ENCODE data around the gene PRSS56. TPM values are rescaled to one million over a fixed set of nuclear protein-coding genes. Genes with fewer than 3 reads are reported as not detected.
A peak's percentile ranks its signal among the peaks of the same experiment; 100 is the strongest.

The PRSS56 gene
- total and polyA plus RNA-seq, 2 of the 13 experiments (the other 11 are each of a cell fraction or from before 2014, with no cell fraction given) = not detected

- no peak for TF ChIP-seq ZIK1 (CRISPR knock-in tag; IDR thresholded peaks at IDR 0.05; ENCODE audit: borderline replicate concordance, low read depth)
- no peak for TF ChIP-seq SIN3B (IDR thresholded peaks at IDR 0.05; ENCODE audit: low read length)
- peak; percentile 35; the same call in 1 of the 2 replicates for TF ChIP-seq ZFX (CRISPR knock-in tag; IDR thresholded peaks at IDR 0.05; ENCODE audit: low read depth)
- no peak for TF ChIP-seq PCBP2 (optimal IDR thresholded peaks at IDR 0.05; ENCODE audit: low read depth, low read length, poor library complexity, severe bottlenecking)
- peak; percentile 58; the same call in 1 of the 2 replicates for TF ChIP-seq KDM3A (CRISPR knock-in tag; IDR thresholded peaks at IDR 0.05; ENCODE audit: low read depth)
- no peak for TF ChIP-seq HOXA7 (CRISPR knock-in tag; IDR thresholded peaks at IDR 0.05)
- TF ChIP-seq SOX13 (IDR thresholded peaks at IDR 0.05) = no peak
- no peak for TF ChIP-seq SOX13 (CRISPR knock-in tag; conservative IDR thresholded peaks at IDR 0.05 in 1 of 2, IDR thresholded peaks at IDR 0.05 in 1 of 2)
- TF ChIP-seq ZNF547 (CRISPR knock-in tag; IDR thresholded peaks at IDR 0.05) = 0 out of 2 replicates have a peak, but pooled peaks have one; percentile 38
- no peak for TF ChIP-seq GPBP1L1 (CRISPR knock-in tag; IDR thresholded peaks at IDR 0.05)
- no peak for TF ChIP-seq ZNF574 (CRISPR knock-in tag; IDR thresholded peaks at IDR 0.05)
- no peak for TF ChIP-seq RARA (CRISPR knock-in tag; IDR thresholded peaks at IDR 0.05)
- no peak for TF ChIP-seq NONO (IDR thresholded peaks at IDR 0.05)
- TF ChIP-seq NONO (CRISPR knock-in tag; conservative IDR thresholded peaks at IDR 0.05) = no peak
- 0 out of 2 replicates have a peak, but pooled peaks have one; percentile 17 for TF ChIP-seq MAZ (IDR thresholded peaks at IDR 0.05; ENCODE audit: borderline replicate concordance, low read depth, low read length)
- TF ChIP-seq MAZ (CRISPR knock-in tag; IDR thresholded peaks at IDR 0.05; ENCODE audit: low read depth) = no peak
- TF ChIP-seq SMARCE1 (IDR thresholded peaks at IDR 0.05; ENCODE audit: borderline replicate concordance) = no peak
- TF ChIP-seq GFI1 (CRISPR knock-in tag; IDR thresholded peaks at IDR 0.05; ENCODE audit: borderline replicate concordance) = no peak
- TF ChIP-seq NKX3-1 (CRISPR knock-in tag; IDR thresholded peaks at IDR 0.05) = no peak
- no peak for TF ChIP-seq ARNT (IDR thresholded peaks at IDR 0.05)
- TF ChIP-seq HBP1 (CRISPR knock-in tag; IDR thresholded peaks at IDR 0.05; ENCODE audit: low read depth) = no peak
- TF ChIP-seq ZNF18 (CRISPR knock-in tag; IDR thresholded peaks at IDR 0.05; ENCODE audit: insufficient replicate concordance) = no peak
- peak; percentile 74; the same call in 1 of the 2 replicates for TF ChIP-seq MTF2 (CRISPR knock-in tag; IDR thresholded peaks at IDR 0.05; ENCODE audit: borderline replicate concordance)
- TF ChIP-seq ZNF816 (CRISPR knock-in tag; IDR thresholded peaks at IDR 0.05; ENCODE audit: borderline replicate concordance) = no peak
These were observed 1.9 kb downstream of the PRSS56 start (continued) for GRCh38 chr2:232521959-232522622.

All from HepG2 (cell line).